ENCODE results near the gene IRF2BP2.

Gene IRF2BP2

GRCh38 chr1:234582681-234583301, 27.2 kb downstream of the IRF2BP2 start:
- DNase-seq, result peak; percentile 42

- DNase-seq, result no peak
Observed at GRCh38 chr1:234582186-234582585, 27.8 kb downstream of the IRF2BP2 start.

- DNase-seq, result no peak
Observed at GRCh38 chr1:234581063-234581714, 28.8 kb downstream of the IRF2BP2 start.

- no peak for DNase-seq
Observed at GRCh38 chr1:234579967-234580366, 30.0 kb downstream of the IRF2BP2 start.

GRCh38 chr1:234578735-234579134, 31.2 kb downstream of the IRF2BP2 start:
- no peak for DNase-seq

GRCh38 chr1:234578087-234578486, 31.9 kb downstream of the IRF2BP2 start:
- no peak for DNase-seq

GRCh38 chr1:234573711-234574299, 36.2 kb downstream of the IRF2BP2 start:
- no peak for DNase-seq

GRCh38 chr1:234572966-234573365, 37.0 kb downstream of the IRF2BP2 start:
- no peak for DNase-seq

GRCh38 chr1:234571702-234572101, 38.3 kb downstream of the IRF2BP2 start:
- DNase-seq, result no peak

GRCh38 chr1:234570329-234571120, 39.5 kb downstream of the IRF2BP2 start:
- DNase-seq, result no peak

GRCh38 chr1:234568345-234568744, 41.6 kb downstream of the IRF2BP2 start:
- no peak for DNase-seq

- DNase-seq, result no peak
Observed at GRCh38 chr1:234565132-234565531, 44.8 kb downstream of the IRF2BP2 start.

GRCh38 chr1:234564035-234565029, 45.6 kb downstream of the IRF2BP2 start:
- no peak for DNase-seq

- DNase-seq, result no peak
Observed at GRCh38 chr1:234562334-234562733, 47.6 kb downstream of the IRF2BP2 start.

GRCh38 chr1:234561319-234561718, 48.7 kb downstream of the IRF2BP2 start:
- DNase-seq, result no peak

- no peak for DNase-seq
Observed at GRCh38 chr1:234559902-234560676, 49.9 kb downstream of the IRF2BP2 start.

- no peak for DNase-seq
Observed at GRCh38 chr1:234559152-234559901, 50.7 kb downstream of the IRF2BP2 start.

GRCh38 chr1:234558330-234558836, 51.6 kb downstream of the IRF2BP2 start:
- DNase-seq, result peak; percentile 10

GRCh38 chr1:234556245-234556943, 53.6 kb downstream of the IRF2BP2 start:
- DNase-seq, result no peak

Measured in NCI-H2171 (cell line).